Endothelial cell of umbilical vein (primary cell): ENCODE measurements around the gene NFIA. TPM values are rescaled to one million over a fixed set of nuclear protein-coding genes. Genes with fewer than 3 reads are reported as not detected.

Source experiments
- BruUV-seq: library from RNA; stranded (reverse); fragments of 400-500 nt; replicated peaks from 2 replicates; lab custom pipeline; 2021; lab: Mats Ljungman, UMichigan
- CTCF ChIA-PET: fragments of 300-600, 350-600 bp; sonication (Branson Sonifier 250); formaldehyde crosslinking; loops from one replicate; lab custom pipeline; 2021; ENCODE audit warnings: antibody characterized with exemption, inconsistent platforms; lab: Charles Lee
- POLR2A ChIA-PET: fragments of 300-600, 350-600 bp; sonication (Branson Sonifier 250); formaldehyde crosslinking; loops from one replicate; lab custom pipeline; 2021; ENCODE audit warnings: antibody characterized with exemption, inconsistent platforms; lab: Charles Lee
- DNase-seq: peaks from one replicate; pipeline ENCODE4 v3.0.0-alpha.2; 2011; ENCODE audit warnings: low read depth, low spot score
- FAIRE-seq: peaks from 2 replicates; lab custom pipeline; 2011; peaks lifted over from hg19 to GRCh38; lab: Jason Lieb, UNC
- H2AFZ ChIP-seq: 2 replicates; pipeline ENCODE4 v1.6.0; 2012; ENCODE audit warnings: low read depth, low read length, control low read depth, inconsistent platforms
- H3K27ac ChIP-seq: 2 replicates; pipeline ENCODE4 v1.5.1; 2011; ENCODE audit warnings: low read depth, mild to moderate bottlenecking, control low read depth, low read length, moderate library complexity; ENCODE audit not compliant: insufficient read depth
- H3K27me3 ChIP-seq, 2 experiments: 2 replicates each; pipeline versions ENCODE4 v1.6.0 to v1.6.1; 2011; ENCODE audit warnings: low read length in 2 of 2, mixed read lengths in 1 of 2; ENCODE audit not compliant: control insufficient read depth in 2 of 2, insufficient read depth in 2 of 2
- H3K36me3 ChIP-seq, 2 experiments: 2 replicates in 1 of 2; 3 replicates in 1 of 2; pipeline ENCODE4 v1.5.1; 2011; ENCODE audit warnings: low read length in 2 of 2, mild to moderate bottlenecking in 1 of 2, moderate library complexity in 1 of 2; ENCODE audit not compliant: control insufficient read depth in 2 of 2, insufficient read depth in 2 of 2; ENCODE audit errors: extremely low read depth in 1 of 2
- H3K4me1 ChIP-seq: 3 replicates; pipeline ENCODE4 v1.5.1; 2011; ENCODE audit warnings: mild to moderate bottlenecking, low read length; ENCODE audit not compliant: control insufficient read depth, insufficient read depth; ENCODE audit errors: extremely low read depth
- H3K4me2 ChIP-seq: 2 replicates; pipeline ENCODE4 v1.6.1; 2011; ENCODE audit warnings: low read length, control low read depth, mixed read lengths; ENCODE audit not compliant: insufficient read depth
- H3K4me3 ChIP-seq, 3 experiments: fragments of 200-600 bp in 1 of 3; sonication (generic), shearing (Covaris generic) in 1 of 3; replicated peaks in 1 of 3; 2 replicates each; pipeline ENCODE4 v1.5.1; 2011 to 2016; ENCODE audit warnings: control low read depth in 3 of 3, low read length in 3 of 3, mild to moderate bottlenecking in 2 of 3, inconsistent platforms in 1 of 3, low read depth in 1 of 3, moderate library complexity in 1 of 3; ENCODE audit not compliant: insufficient read depth in 1 of 3
- H3K79me2 ChIP-seq: 2 replicates; pipeline ENCODE4 v1.6.0; 2012; ENCODE audit warnings: low read length, inconsistent platforms; ENCODE audit not compliant: control insufficient read depth, insufficient read depth
- H3K9ac ChIP-seq: replicated peaks from 2 replicates; pipeline ENCODE3; 2011; ENCODE audit warnings: low read length, control low read depth; ENCODE audit not compliant: insufficient read depth; ENCODE audit errors: extremely low read depth
- H3K9me1 ChIP-seq: replicated peaks from 3 replicates; pipeline ENCODE4 v1.6.0; 2011; ENCODE audit warnings: mild to moderate bottlenecking, low read length; ENCODE audit not compliant: control insufficient read depth, insufficient read depth; ENCODE audit errors: extremely low read depth
- H3K9me3 ChIP-seq: replicated peaks from 2 replicates; pipeline ENCODE4 v1.5.1; 2012; ENCODE audit warnings: low read length, inconsistent platforms; ENCODE audit not compliant: control insufficient read depth, insufficient read depth
- H4K20me1 ChIP-seq: replicated peaks from 2 replicates; pipeline ENCODE3; 2011; ENCODE audit warnings: mild to moderate bottlenecking, low read length; ENCODE audit not compliant: control insufficient read depth, insufficient read depth; ENCODE audit errors: extremely low read depth
- EZH2 ChIP-seq: IDR thresholded peaks from 2 replicates; pipeline ENCODE4 v1.6.1; 2012; ENCODE audit warnings: borderline replicate concordance, low read depth, mild to moderate bottlenecking, moderate library complexity, low read length, inconsistent platforms; ENCODE audit not compliant: severe bottlenecking
- FOS ChIP-seq: IDR thresholded peaks from 2 replicates; pipeline ENCODE4 v1.6.1; 2011; ENCODE audit warnings: mild to moderate bottlenecking, low read length, moderate library complexity, borderline replicate concordance; ENCODE audit not compliant: insufficient read depth
- GATA2 ChIP-seq: IDR thresholded peaks from 2 replicates; pipeline ENCODE4 v1.7.0; 2011; ENCODE audit warnings: low read depth, mild to moderate bottlenecking, moderate library complexity, mixed read lengths, low read length; ENCODE audit not compliant: insufficient read length, insufficient read depth
- JUN ChIP-seq: IDR thresholded peaks from 2 replicates; pipeline ENCODE4 v1.6.1; 2011; ENCODE audit warnings: borderline replicate concordance, low read depth; ENCODE audit not compliant: insufficient read length, insufficient read depth
- MAX ChIP-seq: IDR thresholded peaks from 2 replicates; pipeline ENCODE4 v1.6.1; 2011; ENCODE audit not compliant: insufficient read depth, insufficient read length
- MYC ChIP-seq: IDR thresholded peaks from one replicate; pipeline ENCODE4 v1.6.1; 2011; ENCODE audit warnings: mild to moderate bottlenecking, low read depth, low read length
- POLR2A ChIP-seq: IDR thresholded peaks from 2 replicates; pipeline ENCODE4 v1.6.1; 2012; ENCODE audit warnings: low read depth, mild to moderate bottlenecking, control low read depth, low read length
- POLR2AphosphoS5 ChIP-seq: IDR thresholded peaks from 2 replicates; pipeline ENCODE4 v1.6.1; 2012; ENCODE audit warnings: low read depth, mild to moderate bottlenecking, control low read depth, low read length, moderate library complexity; ENCODE audit not compliant: insufficient read depth
- dilution Hi-C: fragments of 300-500 bp; cut with MboI; formaldehyde crosslinking; loops from one replicate; pipeline ENCODE4 v1.15.0; 2019; ENCODE audit warnings: low sequenced_read_pairs; ENCODE audit not compliant: extremely low pct_ligation_motif_present
- intact Hi-C: fragments of 100-400 bp; cut with micrococcal nuclease; formaldehyde crosslinking; loops from one replicate; pipeline ENCODE4 v1.10.0; 2022
- polyA plus RNA-seq, 4 experiments: library from polyadenylated mRNA; depleted of rRNA in 3 of 4; stranded (reverse) in 3 of 4; unstranded in 1 of 4; fragments of >200 nt; gene quantifications; 2 replicates each; pipeline versions ENCODE4 v1.2.1 to v1.2.3, GENCODE V29; 2011 to 2012; ENCODE audit warnings: missing spikeins in 1 of 4
- total RNA-seq: library from RNA; stranded (reverse); gene quantifications from 2 replicates; pipeline ENCODE4 v1.2.3, GENCODE V29; 2021
- TF ChIP-seq, protein P1 (sequence below), 2 donors: IDR thresholded peaks; 1 replicate in 1 of 2; 2 replicates in 1 of 2; pipeline ENCODE4 v1.5.1; 2011; ENCODE audit warnings: low read length in 2 of 2, mild to moderate bottlenecking in 2 of 2, moderate library complexity in 2 of 2, control low read depth in 1 of 2, inconsistent platforms in 1 of 2, low read depth in 1 of 2; ENCODE audit not compliant: insufficient read depth in 1 of 2; ENCODE audit errors: extremely low read depth in 1 of 2

The NFIA gene
- total and polyA plus RNA-seq, 2 donors (not counting 3 experiments of a cell fraction or from before 2014, with no cell fraction given) = 25.5 to 47.0 TPM

DNA sequence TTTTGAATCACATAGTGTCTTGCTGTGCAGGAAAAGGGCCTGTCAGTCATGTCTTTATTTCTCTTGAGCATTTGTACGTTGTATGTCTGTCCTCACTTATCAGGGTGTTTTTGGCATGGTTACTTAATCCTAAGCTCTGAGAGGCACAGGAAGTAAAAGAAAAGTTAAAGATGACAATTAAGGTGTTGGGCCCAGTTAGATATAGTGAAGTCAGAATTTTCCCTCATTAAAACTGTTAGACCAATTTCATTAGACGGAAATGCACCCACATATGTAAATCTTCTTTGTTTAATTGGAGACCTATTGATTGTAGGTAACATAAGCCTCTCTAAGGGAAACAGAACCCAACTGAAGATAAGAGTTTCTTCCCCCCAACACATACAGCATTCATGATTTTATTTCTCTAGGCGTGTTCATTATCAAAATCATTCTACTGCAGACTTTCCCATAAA lies 21.9 kb downstream of the NFIA start:
- intact Hi-C loops (no loop called here), dilution Hi-C loops (no loop called here)
- Histone ChIP-seq H3K9me1 (no peaks in the 10 kb centered on the region), H3K4me2 (no peak overlapping the region), H3K4me3 (no peak overlapping the region), H3K27me3 (no peaks in the 10 kb centered on the region), H3K9me3 (no peaks in the 10 kb centered on the region), H3K9ac (no peak overlapping the region), H3K27ac (no peak overlapping the region), H3K4me1 (no peaks in the 10 kb centered on the region), H3K36me3 (no peaks in the 10 kb centered on the region), H4K20me1 (no peaks in the 10 kb centered on the region), H3K79me2 (peaks cover 42% of the 10 kb centered on the region), H2AFZ (no peak overlapping the region)
- no peak for FAIRE-seq
- TF ChIP-seq POLR2A (no peak), FOS (no peak), MYC (no peak)
- DNase-seq = no peak
- no TSS peak for BruUV-seq
- ChIA-PET POLR2A (no interaction called here), CTCF (interaction anchor here (1.6 kb wide), 1 partner anchor 9 kb away, joined by 5 read pairs; no protein-coding TSS in a partner anchor)

- no peak overlapping the region for H3K27ac ChIP-seq
- H3K4me2 ChIP-seq = no peak overlapping the region
- no peaks in the 10 kb centered on the region for H3K4me1 ChIP-seq
- H3K4me3 ChIP-seq = no peak overlapping the region
- no peak overlapping the region for H3K9ac ChIP-seq
- BruUV-seq = no TSS peak
- TF ChIP-seq GATA2 (no peak), POLR2AphosphoS5 (no peak), MAX (no peak), FOS (no peak), POLR2A (no peak), JUN (no peak), MYC (no peak), EZH2 (no peak)
- TF ChIP-seq, protein P1, sequence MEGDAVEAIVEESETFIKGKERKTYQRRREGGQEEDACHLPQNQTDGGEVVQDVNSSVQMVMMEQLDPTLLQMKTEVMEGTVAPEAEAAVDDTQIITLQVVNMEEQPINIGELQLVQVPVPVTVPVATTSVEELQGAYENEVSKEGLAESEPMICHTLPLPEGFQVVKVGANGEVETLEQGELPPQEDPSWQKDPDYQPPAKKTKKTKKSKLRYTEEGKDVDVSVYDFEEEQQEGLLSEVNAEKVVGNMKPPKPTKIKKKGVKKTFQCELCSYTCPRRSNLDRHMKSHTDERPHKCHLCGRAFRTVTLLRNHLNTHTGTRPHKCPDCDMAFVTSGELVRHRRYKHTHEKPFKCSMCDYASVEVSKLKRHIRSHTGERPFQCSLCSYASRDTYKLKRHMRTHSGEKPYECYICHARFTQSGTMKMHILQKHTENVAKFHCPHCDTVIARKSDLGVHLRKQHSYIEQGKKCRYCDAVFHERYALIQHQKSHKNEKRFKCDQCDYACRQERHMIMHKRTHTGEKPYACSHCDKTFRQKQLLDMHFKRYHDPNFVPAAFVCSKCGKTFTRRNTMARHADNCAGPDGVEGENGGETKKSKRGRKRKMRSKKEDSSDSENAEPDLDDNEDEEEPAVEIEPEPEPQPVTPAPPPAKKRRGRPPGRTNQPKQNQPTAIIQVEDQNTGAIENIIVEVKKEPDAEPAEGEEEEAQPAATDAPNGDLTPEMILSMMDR (IDR thresholded peaks at IDR 0.05; ENCODE audit: extremely low read depth in 1 of 2, insufficient read depth in 1 of 2, low read depth in 1 of 2, low read length in 2 of 2) = no peak
- intact Hi-C loops = no loop called here
- H4K20me1 ChIP-seq = peaks cover 4% of the 10 kb centered on the region
- no peaks in the 10 kb centered on the region for H3K36me3 ChIP-seq
- POLR2A ChIA-PET = no interaction called here
- no peak overlapping the region for H2AFZ ChIP-seq
- FAIRE-seq = no peak
- dilution Hi-C loops = no loop called here
- peaks cover 38% of the 10 kb centered on the region for H3K79me2 ChIP-seq
- CTCF ChIA-PET = no interaction called here
- H3K27me3 ChIP-seq = no peaks in the 10 kb centered on the region
- no peak for DNase-seq
- H3K9me1 ChIP-seq = no peaks in the 10 kb centered on the region
- H3K9me3 ChIP-seq = no peaks in the 10 kb centered on the region
Measured at GRCh38 chr1:61107638-61108037, 25.3 kb downstream of the NFIA start.
